Measurements from ENCODE around the gene PLEKHA1. TPM values are rescaled to one million over a fixed set of nuclear protein-coding genes. Genes with fewer than 3 reads are reported as not detected.

Gene PLEKHA1
- total RNA-seq, 4 donors from 2014 or later = 19.2 to 52.2 (median 35.0) TPM

DNA sequence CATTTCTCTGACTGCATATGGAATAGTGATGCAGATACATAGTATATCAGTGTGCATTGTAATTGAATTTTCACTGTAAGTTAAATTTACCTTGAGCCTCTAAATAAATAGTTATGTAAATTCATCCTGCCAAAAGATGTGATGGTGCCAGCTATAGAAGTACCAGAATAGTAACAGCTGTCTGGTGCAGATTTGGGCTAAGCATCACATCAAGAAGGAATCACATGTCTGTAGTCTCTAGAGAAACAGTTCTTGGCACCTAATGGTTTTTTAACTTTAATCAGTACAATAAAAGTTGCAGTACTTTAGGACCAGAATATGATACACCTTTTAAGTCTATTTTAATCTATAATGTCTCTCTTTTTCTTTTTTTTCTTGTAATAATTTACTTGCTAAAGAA lies 17.4 kb downstream of the PLEKHA1 start:
- H3K9me3 ChIP-seq = no peaks in the 10 kb centered on the region
- no peak for TF ChIP-seq POLR2A (IDR thresholded peaks at IDR 0.05)
- TF ChIP-seq, protein P1, sequence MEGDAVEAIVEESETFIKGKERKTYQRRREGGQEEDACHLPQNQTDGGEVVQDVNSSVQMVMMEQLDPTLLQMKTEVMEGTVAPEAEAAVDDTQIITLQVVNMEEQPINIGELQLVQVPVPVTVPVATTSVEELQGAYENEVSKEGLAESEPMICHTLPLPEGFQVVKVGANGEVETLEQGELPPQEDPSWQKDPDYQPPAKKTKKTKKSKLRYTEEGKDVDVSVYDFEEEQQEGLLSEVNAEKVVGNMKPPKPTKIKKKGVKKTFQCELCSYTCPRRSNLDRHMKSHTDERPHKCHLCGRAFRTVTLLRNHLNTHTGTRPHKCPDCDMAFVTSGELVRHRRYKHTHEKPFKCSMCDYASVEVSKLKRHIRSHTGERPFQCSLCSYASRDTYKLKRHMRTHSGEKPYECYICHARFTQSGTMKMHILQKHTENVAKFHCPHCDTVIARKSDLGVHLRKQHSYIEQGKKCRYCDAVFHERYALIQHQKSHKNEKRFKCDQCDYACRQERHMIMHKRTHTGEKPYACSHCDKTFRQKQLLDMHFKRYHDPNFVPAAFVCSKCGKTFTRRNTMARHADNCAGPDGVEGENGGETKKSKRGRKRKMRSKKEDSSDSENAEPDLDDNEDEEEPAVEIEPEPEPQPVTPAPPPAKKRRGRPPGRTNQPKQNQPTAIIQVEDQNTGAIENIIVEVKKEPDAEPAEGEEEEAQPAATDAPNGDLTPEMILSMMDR (IDR thresholded peaks at IDR 0.05) = no peak
- TF ChIP-seq EP300 (IDR thresholded peaks at IDR 0.05) = no peak
- H3K4me3 ChIP-seq = no peak overlapping the region
- peaks cover 3 to 36% (median 7%) of the 10 kb centered on the region in 3 donors for H3K36me3 ChIP-seq
- no peaks in the 10 kb centered on the region for H3K27me3 ChIP-seq
- peaks cover 0 to 19% (median 3%) of the 10 kb centered on the region in 4 donors for H3K4me1 ChIP-seq
- no peak overlapping the region for H3K27ac ChIP-seq
- no peak for DNase-seq (ENCODE audit: low spot score in 2 of 2)

DNA sequence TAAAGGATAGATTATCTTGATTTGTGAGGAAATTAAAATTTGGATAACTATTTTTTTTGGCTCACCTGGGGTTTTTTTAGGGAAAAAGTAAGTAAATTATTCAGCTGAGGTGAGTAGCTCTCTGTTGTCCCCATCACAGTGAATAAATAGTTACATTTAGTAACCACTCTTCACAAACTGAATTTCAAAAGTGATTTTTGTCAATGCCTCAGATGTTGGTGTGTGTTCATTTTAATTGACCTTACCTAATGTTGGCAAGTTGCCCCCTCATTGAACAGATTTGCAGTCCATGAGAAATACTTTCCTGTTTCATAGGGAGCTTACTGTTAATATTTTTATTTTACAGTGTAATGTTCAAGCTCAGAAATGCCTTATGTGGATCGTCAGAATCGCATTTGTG lies 18.3 kb downstream of the PLEKHA1 start:
- no peak overlapping the region for H3K4me3 ChIP-seq
- no peaks in the 10 kb centered on the region for H3K27me3 ChIP-seq
- peaks cover 0 to 19% (median 3%) of the 10 kb centered on the region in 4 donors for H3K4me1 ChIP-seq
- TF ChIP-seq, protein P1 (IDR thresholded peaks at IDR 0.05) = no peak
- H3K36me3 ChIP-seq = peaks cover 3 to 39% (median 7%) of the 10 kb centered on the region in 3 donors
- no peaks in the 10 kb centered on the region for H3K9me3 ChIP-seq
- WGBS, 2 donors = 61 to 69% methylated on average over 2 of the region's 2 CpGs
- DNase-seq (ENCODE audit: low spot score in 2 of 2) = no peak
- H3K27ac ChIP-seq = no peak overlapping the region

DNA sequence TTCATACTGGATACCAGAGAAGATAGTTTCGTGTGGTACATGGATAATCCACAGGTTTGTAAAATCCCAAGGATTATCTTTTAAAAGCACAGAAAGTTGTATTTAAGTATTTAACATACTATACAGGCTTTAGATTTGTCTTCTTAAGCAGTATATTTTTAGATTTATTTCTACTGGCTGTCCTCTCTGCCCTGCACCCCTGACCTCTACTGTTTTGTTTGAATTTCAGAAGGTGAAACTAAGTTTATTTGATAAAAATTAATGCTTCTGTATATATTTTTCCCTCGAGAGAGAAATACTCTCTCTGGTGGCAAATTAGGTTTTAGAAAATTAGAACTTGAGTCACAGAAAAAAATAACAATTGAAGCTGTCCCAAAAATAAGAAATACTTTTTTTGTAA lies 18.8 kb downstream of the PLEKHA1 start:
- no peak for DNase-seq (ENCODE audit: low spot score in 2 of 2)
- no peaks in the 10 kb centered on the region for H3K27me3 ChIP-seq
- TF ChIP-seq EP300 (IDR thresholded peaks at IDR 0.05) (no peak), POLR2A (IDR thresholded peaks at IDR 0.05) (no peak)
- TF ChIP-seq, protein P1 (IDR thresholded peaks at IDR 0.05) = no peak
- peaks cover 0 to 19% (median 3%) of the 10 kb centered on the region in 4 donors for H3K4me1 ChIP-seq
- peaks cover 3 to 39% (median 7%) of the 10 kb centered on the region in 3 donors for H3K36me3 ChIP-seq
- H3K4me3 ChIP-seq = no peak overlapping the region
- 58 to 68% methylated on average over 2 of the region's 2 CpGs for WGBS, 2 donors
- H3K9me3 ChIP-seq = no peaks in the 10 kb centered on the region
- H3K27ac ChIP-seq = no peak overlapping the region

DNA sequence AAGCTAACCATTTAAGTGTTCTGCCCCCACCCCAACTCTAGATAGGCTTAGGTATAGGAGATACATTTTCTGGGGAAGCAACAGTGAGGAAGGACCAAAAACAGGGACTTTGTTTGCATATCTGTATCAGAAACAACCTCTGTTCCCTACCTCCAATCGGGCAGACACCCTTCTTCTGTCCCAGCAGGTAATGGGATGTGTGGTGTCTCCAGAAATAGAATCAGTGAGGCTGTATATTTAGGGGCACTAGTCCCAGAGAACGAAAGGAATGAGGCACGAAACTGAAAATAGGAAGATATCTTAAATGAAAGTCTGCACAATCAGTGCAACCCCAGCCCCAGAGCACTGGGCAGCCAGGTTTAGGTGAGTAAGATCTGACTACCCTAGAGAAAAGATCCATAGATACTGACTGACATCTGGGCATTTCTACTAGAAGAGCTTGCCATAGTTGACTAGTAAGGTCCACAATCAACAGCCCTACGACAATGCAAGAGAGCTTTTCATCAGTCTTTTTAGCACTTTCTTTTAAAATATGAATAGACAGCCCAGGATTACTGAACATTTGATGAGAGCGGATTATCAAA lies 28.1 kb downstream of the PLEKHA1 start:
- peaks cover 0 to 70% (median 0%) of the 10 kb centered on the region in 3 donors for H3K36me3 ChIP-seq
- WGBS, 2 donors = 94 to 95% methylated on average over 5 of the region's 5 CpGs
- H3K27ac ChIP-seq = no peak overlapping the region
- TF ChIP-seq EP300 (IDR thresholded peaks at IDR 0.05) = no peak
- no peak for TF ChIP-seq POLR2A (IDR thresholded peaks at IDR 0.05)
- TF ChIP-seq, protein P1 (IDR thresholded peaks at IDR 0.05) = no peak
- H3K4me3 ChIP-seq = no peak overlapping the region
- peaks cover 0 to 12% (median 4%) of the 10 kb centered on the region in 4 donors for H3K4me1 ChIP-seq
- H3K9me3 ChIP-seq = no peaks in the 10 kb centered on the region
- DNase-seq (ENCODE audit: low spot score in 2 of 2) = no peak
- no peaks in the 10 kb centered on the region for H3K27me3 ChIP-seq

DNA sequence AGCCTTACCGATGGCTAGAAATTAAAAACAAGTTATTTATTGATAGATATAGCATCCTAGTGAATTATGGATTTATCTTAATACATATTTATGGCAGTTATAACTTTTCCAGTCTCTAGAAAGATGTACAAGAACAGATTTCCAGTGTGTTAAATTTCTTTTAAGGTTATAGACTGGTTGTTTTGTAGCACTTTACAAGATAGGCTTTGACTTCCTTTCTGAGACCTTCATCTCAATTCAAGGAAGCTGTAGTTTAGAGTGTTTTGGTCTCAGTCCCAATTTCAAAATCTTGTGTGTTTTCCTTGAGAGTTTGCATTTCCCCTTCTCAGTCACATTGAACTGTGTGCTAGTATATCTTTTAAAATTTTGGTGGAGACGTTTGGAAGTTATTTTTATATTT lies 30.1 kb downstream of the PLEKHA1 start:
- Histone ChIP-seq H3K4me3 (no peak overlapping the region), H3K4me1 (peaks cover 0 to 12% (median 6%) of the 10 kb centered on the region in 4 donors), H3K27ac (peak overlapping the region in 1 of 4 donors; percentile 35), H3K27me3 (no peaks in the 10 kb centered on the region), H3K36me3 (peaks cover 0 to 60% (median 0%) of the 10 kb centered on the region in 3 donors), H3K9me3 (no peaks in the 10 kb centered on the region)
- TF ChIP-seq, protein P1 (IDR thresholded peaks at IDR 0.05) = no peak
- no peak for TF ChIP-seq EP300 (IDR thresholded peaks at IDR 0.05)
- no peak for TF ChIP-seq POLR2A (IDR thresholded peaks at IDR 0.05)
- WGBS, 2 donors = 20 to 21% methylated on average over 2 of the region's 2 CpGs
- DNase-seq (ENCODE audit: low spot score in 2 of 2) = no peak

Data from tibial nerve (tissue), 4 donors.